Endometrial microvascular endothelial cells (primary cell): ENCODE measurements around the gene ADGRV1. TPM values are rescaled to one million over a fixed set of nuclear protein-coding genes. Genes with fewer than 3 reads are reported as not detected.
"Not testable (repeated sequence)": the region's sequence is repeated elsewhere in the genome, so short reads cannot be mapped to it uniquely, and the experiment has no call there.

Experiments used
- in situ Hi-C: cut with HindIII; loops from 2 replicates; pipeline ENCODE4 v1.10.0; 2017; ENCODE audit warnings: low sequenced_read_pairs, low pct_unique_long_range_greater_than_20kb; ENCODE audit errors: inconsistent ontology term
- total RNA-seq: library from RNA; depleted of rRNA; stranded (reverse); fragments of >200 nt; gene quantifications from one replicate; pipeline ENCODE4 v1.2.3, GENCODE V29; 2015; ENCODE audit errors: inconsistent ontology term

ADGRV1 gene
- total RNA-seq, 1 donor from 2014 or later = not detected

GRCh38 chr5:90549729-90550275, 8.8 kb upstream of the ADGRV1 start:
- in situ Hi-C loops = no loop called here

DNA sequence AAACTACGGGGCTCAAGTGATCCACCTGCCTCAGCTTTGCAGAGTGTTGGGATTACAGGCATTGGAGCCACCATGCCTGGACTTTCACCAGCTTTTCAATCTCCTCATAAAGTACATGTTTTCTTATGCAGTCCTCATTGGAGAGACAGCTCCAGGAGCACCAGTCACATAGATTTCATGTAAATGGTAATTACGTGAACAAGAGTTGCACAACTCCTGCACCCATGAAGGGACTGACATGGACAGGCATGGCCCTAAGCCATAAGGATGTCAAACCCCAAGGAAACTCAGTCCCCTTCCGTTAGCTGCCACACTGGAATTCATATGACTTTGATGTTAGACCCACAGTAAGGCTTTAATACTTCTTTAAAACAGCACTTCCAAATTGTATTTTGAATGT, 7.6 kb upstream of the ADGRV1 start:
- in situ Hi-C loops = no loop called here

DNA sequence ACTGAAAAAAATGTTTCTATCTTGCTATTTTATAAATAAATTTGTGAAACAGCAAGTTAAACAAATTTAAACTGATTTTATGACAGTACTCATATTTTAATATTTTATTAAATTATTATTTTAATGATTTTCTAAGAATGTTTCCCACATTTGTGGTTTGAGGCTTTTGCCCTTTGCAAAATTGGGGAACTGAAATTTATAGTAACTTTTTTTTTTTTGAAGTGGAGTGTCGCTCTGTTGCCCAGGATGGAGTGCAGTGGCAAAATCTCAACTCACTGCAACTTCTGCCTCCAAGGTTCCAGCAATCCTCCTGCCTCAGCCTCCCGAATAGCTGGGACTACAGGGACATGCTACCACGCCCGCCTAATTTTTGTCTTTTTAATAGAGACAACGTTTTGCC, 7.2 kb upstream of the ADGRV1 start:
- in situ Hi-C loops = no loop called here

DNA sequence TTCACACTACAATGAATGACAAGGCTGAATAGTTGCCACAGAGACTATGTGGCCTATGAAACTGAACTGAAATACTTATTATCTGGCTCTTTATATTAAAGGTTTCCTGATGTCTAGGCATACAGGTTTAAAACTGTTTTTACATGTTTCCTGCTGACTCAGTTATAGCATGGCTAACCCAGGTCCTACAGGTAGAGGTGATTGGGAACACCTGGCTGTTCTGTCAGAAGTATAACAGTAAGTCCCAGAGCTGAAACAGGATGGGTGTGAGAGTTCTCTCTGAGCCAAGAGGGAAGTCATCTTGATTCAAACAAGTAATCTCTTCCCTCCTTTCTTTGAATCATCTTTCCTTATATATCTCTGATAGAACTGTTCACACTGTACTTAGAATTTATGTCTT, 4.9 kb upstream of the ADGRV1 start:
- in situ Hi-C loops = no loop called here

DNA sequence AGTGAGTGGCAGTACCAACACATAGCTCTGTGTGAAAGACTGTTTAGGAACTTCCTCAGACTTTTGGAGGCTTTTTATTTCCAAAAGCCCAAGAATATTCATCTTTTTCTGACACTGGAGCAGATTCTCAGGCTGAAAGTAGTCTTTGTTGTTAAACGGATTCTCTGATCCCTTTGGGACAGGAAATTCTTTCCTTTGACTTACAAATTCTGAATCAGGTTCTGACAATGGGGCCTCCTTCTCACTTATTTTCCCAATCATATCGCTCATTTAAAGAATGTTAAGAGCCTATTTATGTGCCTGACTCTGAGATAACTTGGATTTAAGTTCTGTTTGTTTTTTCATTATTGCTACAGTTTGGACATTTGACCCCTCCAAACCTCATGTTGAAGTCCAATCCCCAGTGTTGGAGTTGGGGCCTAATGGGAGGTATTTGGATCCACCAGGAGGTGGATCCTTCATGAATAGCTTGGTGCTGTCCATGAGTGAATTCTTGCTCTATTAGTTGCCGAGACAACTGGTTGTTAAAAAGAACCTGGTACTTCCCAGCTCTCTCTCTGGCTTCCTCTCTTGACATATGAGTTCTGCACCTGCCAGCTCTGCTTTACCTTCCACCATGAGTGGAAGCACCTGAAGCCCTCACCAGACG, 4.1 kb upstream of the ADGRV1 start:
- in situ Hi-C loops = no loop called here

DNA sequence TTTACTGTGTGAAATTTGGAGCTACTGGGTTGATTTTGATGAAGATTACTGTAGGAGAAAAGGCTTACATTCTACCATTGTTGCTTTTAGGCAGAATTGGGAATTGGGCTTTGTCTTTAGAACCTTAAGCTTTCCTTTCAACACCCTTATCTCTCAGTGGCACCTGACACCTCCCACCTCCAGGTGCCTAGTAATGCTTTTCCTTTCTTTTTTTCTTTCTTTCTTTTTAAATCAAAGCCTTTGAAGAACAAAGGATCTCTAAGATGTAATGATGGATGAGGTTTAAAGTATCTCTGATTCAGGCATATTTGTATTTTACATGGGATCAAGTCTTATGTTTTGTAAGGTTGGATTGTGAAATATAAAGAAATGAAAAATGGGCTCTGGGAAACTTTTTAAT, 2.9 kb upstream of the ADGRV1 start:
- in situ Hi-C loops = no loop called here

- in situ Hi-C loops = no loop called here
Measured at GRCh38 chr5:90557391-90557790, 1.2 kb upstream of the ADGRV1 start.

- in situ Hi-C loops = no loop called here
Measured at GRCh38 chr5:90557871-90558270, 726 bp upstream of the ADGRV1 start.

DNA sequence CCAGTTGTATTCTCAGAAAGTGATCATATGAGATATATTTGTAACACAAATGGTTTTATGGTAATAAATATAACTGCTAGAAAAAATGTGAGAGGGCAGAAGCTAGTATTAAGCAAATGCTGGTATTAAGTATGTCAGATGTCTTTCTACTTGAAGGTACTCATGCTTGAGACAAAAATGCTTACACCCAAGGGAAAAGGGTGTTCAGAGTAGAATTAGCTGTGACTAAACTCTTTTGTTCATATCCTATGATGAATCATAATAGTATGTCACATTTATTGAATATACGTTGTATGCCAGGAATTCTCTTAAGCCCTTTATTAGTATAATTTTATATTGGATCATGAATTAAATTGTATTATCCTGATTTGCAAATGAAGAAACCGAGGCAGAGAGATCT, 2.2 kb downstream of the ADGRV1 start:
- in situ Hi-C loops = no loop called here

GRCh38 chr5:90561766-90562165, 3.2 kb downstream of the ADGRV1 start:
- in situ Hi-C loops = no loop called here

DNA sequence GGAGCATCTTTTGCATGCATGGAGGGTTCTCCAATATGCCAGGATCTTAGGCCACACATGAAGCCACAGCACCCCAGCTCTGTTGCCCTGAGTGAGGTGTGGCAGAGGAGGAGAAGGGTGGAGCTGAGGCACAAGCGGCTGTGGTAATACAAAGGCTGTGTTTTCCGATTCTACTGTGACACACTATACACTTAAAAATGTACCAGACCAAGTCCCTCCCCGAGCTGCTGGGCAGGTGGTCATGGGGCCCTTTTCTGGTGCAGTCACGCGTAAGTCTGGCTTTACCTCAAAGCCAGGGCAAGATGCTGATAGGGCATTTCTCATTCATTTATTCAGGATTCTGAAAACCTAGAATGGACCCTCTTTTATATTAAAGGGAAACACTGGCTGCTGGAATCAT, 3.7 kb downstream of the ADGRV1 start:
- in situ Hi-C loops = no loop called here

DNA sequence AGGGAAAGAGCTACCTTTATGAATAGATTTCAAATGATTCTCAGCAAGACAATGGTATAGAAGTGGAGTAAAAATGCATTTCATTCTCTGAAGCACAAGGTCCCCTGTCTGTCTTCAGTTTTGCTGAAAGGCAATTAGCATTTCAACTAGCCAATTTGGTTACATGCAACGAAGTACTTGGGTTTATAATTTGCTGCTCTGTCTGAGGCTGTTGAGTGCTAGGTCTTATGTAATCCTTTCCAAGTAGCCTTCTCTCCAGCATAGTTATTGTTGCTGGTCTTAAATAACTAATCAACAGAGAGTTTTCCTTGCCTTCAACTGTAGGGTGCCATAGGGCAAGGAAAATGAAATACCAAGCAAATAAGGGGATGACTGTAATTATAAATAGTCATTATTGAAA, 4.5 kb downstream of the ADGRV1 start:
- in situ Hi-C loops = no loop called here

GRCh38 chr5:90565491-90565890, 6.9 kb downstream of the ADGRV1 start:
- in situ Hi-C loops = no loop called here

DNA sequence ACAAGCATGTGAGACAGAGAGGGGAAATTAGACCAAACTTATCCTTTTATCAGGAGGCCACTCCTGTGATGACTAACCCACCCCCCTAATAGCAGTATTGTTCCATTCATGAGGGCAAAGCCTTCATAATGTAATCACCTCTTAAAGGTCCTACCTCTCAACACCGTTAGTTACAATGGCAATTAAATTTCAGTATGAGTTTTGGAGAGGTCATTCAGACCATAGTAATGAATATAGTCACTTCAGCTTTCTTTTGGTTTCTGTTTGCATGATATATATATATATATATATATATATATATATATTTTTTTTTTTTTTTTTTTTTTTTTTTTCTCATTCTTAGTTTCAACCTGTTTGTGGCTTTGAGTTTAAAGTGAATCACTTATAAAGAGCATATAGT, 10.5 kb downstream of the ADGRV1 start:
- in situ Hi-C loops = no loop called here

DNA sequence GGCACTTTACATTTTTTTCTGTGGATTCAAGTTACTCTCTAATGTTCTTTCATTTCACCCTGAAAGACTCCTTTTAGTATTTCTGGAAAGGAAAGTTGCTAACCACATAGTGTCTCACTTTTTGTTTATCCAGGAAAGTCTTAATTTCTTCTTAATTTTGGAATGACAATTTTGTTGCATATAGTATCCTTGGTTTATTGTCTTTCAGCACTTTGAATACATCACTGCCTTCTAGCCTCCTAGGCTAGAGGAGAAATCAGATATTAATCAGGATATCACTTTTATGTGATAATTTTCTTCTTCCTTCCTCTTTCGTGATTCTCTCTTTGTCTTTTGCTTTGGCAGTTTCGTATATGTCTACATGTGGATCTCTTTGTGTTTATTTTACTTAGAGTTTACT, 11.4 kb downstream of the ADGRV1 start:
- in situ Hi-C loops = no loop called here

DNA sequence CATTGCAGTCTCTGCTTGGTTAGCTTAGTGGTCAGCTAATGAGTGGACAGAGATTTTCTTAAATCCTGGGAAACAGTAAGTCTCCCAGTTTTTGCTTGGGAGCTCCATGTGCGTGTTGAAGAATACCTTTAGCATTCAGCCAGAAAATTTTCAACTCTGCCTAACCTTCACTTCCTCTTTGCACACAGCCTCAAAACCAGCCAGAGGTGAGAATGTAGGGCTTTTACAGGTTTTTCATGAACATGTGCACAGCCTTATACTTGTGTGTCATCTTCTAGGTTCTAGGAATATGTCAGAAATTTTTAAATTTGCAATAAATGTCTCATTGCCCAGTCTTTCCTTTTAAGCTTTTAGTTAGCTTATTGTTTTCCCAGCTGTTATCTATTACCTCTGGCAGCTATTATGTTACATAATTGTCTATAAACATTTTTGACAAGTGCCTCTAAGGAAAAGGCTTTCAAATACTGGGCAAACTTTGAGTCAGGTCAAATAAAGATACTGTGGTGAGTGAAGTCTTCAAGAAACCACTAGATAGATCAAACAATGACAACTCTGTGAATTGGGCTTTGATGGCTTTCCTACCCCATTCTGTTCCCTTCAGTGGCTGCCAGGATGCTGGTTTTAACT, 12.7 kb downstream of the ADGRV1 start:
- in situ Hi-C loops = no loop called here

GRCh38 chr5:90575712-90576111, 17.1 kb downstream of the ADGRV1 start:
- in situ Hi-C loops = no loop called here

GRCh38 chr5:90576566-90576965, 18.0 kb downstream of the ADGRV1 start:
- in situ Hi-C loops = not testable (repeated sequence)

GRCh38 chr5:90579905-90580304, 21.3 kb downstream of the ADGRV1 start:
- in situ Hi-C loops = not testable (repeated sequence)

DNA sequence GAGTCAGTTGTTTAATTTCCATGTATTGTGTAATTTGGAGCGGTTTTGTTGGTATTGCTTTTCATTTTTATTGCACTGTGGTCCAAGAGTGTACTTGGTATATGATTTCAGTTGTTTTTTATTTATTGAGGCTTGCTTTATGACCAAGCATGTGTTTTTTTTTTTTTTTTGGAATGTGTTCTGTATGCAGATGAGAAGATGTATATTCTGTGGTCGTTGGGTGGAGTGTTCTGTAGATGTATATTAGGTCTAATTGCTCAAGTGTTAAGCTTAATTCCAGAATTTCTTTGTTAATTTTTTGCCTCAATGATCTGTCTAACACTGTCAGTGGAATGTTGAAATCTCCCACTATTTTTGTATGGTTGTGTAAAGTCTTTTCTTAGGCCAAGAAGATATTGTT, 23.4 kb downstream of the ADGRV1 start:
- in situ Hi-C loops = no loop called here
